Neural crest cell (in vitro differentiated cells): ENCODE data around the gene COG4. TPM values are rescaled to one million over a fixed set of nuclear protein-coding genes. Genes with fewer than 3 reads are reported as not detected.
A peak's percentile ranks its signal among the peaks of the same experiment; 100 is the strongest.

Source experiments
- DNase-seq: peaks from one replicate; pipeline ENCODE4 v3.0.0; 2021; ENCODE audit warnings: low read depth, mixed read lengths, low spot score
- H3K27ac Mint-ChIP-seq: one replicate; pipeline ENCODE4 v1.8.0; 2021; ENCODE audit warnings: mild to moderate bottlenecking, mixed read lengths; ENCODE audit not compliant: unreplicated experiment
- H3K27me3 Mint-ChIP-seq: 2 replicates; pipeline ENCODE4 v1.8.0; 2021; ENCODE audit warnings: low read depth, mild to moderate bottlenecking, mixed read lengths
- H3K36me3 Mint-ChIP-seq: 2 replicates; pipeline ENCODE4 v1.8.0; 2021; ENCODE audit warnings: low read depth, mild to moderate bottlenecking, mixed read lengths
- H3K4me1 Mint-ChIP-seq: 2 replicates; pipeline ENCODE4 v1.8.0; 2021; ENCODE audit warnings: mixed read lengths
- H3K4me3 Mint-ChIP-seq: one replicate; pipeline ENCODE4 v1.8.0; 2021; ENCODE audit warnings: mild to moderate bottlenecking, mixed read lengths
- H3K9me3 Mint-ChIP-seq: 2 replicates; pipeline ENCODE4 v1.8.0; 2021; ENCODE audit warnings: mixed read lengths
- total RNA-seq: library from RNA; stranded (reverse); gene quantifications from 2 replicates; pipeline ENCODE4 v1.2.1, GENCODE V29; 2021
- TF ChIP-seq, protein P1 (sequence below): fragments of 200-600 bp; sonication (generic); conservative IDR thresholded peaks from 2 replicates; pipeline ENCODE4 v1.5.0; 2021; ENCODE audit warnings: antibody characterized with exemption, mild to moderate bottlenecking

COG4 gene
- total RNA-seq, 1 donor from 2014 or later: 82.7 TPM

DNA sequence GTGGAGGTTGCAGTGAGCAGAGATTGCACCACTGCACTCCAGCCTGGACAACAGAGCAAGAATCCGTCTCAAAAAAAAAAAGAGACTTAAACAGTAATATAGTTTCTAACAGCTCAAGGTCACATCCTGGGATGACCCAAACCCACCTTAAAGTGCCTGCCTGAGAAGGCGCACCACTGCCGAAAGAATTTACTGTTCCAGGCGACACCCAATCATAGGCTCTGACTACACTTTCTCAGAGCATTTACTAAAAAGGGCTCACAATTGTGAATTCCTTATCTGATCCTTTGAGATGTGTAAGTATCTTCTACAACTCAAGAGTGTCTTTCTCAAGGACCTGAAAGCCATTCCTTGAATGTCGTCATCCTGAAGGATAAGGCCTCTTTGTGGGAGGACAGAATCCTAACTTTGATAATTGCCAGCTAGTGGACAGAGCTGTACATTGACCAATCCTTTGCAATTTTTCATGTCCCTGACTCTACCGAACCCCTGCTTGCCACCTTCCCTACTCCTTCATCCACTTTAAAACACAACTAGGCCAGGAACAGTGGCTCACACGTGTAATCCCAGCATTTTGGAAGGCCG is 81.9 kb downstream of the COG4 start:
- DNase-seq: no peak
- Mint-ChIP-seq H3K9me3 (no peaks in the 10 kb centered on the region), H3K4me3 (peak overlapping the region; percentile 66), H3K27me3 (no peaks in the 10 kb centered on the region), H3K36me3 (no peaks in the 10 kb centered on the region), H3K4me1 (peaks cover 44% of the 10 kb centered on the region), H3K27ac (no peak overlapping the region)
- TF ChIP-seq, protein P1, sequence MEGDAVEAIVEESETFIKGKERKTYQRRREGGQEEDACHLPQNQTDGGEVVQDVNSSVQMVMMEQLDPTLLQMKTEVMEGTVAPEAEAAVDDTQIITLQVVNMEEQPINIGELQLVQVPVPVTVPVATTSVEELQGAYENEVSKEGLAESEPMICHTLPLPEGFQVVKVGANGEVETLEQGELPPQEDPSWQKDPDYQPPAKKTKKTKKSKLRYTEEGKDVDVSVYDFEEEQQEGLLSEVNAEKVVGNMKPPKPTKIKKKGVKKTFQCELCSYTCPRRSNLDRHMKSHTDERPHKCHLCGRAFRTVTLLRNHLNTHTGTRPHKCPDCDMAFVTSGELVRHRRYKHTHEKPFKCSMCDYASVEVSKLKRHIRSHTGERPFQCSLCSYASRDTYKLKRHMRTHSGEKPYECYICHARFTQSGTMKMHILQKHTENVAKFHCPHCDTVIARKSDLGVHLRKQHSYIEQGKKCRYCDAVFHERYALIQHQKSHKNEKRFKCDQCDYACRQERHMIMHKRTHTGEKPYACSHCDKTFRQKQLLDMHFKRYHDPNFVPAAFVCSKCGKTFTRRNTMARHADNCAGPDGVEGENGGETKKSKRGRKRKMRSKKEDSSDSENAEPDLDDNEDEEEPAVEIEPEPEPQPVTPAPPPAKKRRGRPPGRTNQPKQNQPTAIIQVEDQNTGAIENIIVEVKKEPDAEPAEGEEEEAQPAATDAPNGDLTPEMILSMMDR: no peak

DNA sequence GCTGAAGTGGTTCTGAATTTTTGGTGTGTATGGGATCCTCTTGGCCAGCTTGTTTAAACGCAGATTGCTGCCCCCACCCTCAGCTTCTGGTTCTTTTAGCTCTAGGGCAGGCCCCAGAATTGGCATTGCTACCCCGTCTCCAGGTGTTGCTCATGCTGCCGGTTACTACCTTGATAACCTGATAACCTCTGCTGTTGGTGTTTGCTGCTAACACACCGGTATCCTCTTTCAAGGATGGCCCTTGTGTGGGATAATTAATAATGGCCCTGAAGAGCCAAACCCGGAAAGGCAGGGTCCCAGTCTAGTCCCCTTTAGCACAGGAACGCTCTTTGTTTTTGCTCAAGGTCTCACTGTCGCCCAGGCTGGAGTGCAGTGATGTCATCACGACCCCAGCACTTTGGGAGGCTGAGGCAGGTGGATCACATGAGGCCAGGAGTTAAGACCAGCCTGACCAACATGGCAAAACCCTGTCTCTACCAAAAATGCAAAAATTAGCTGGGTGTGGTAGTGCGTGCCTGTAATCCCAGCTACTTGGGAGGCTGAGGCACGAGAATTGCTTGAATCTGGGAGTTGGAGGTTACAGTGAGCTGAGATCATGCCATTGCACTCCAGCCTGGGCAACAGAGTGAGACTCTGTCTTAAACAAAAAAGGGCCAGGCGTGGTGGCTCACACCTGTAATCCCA is 83.2 kb downstream of the COG4 start:
- peak overlapping the region; percentile 96 for H3K4me3 Mint-ChIP-seq
- no peaks in the 10 kb centered on the region for H3K36me3 Mint-ChIP-seq
- H3K27me3 Mint-ChIP-seq: no peaks in the 10 kb centered on the region
- no peak for DNase-seq
- H3K27ac Mint-ChIP-seq: no peak overlapping the region
- TF ChIP-seq, protein P1: no peak
- peaks cover 47% of the 10 kb centered on the region for H3K4me1 Mint-ChIP-seq
- no peaks in the 10 kb centered on the region for H3K9me3 Mint-ChIP-seq

DNA sequence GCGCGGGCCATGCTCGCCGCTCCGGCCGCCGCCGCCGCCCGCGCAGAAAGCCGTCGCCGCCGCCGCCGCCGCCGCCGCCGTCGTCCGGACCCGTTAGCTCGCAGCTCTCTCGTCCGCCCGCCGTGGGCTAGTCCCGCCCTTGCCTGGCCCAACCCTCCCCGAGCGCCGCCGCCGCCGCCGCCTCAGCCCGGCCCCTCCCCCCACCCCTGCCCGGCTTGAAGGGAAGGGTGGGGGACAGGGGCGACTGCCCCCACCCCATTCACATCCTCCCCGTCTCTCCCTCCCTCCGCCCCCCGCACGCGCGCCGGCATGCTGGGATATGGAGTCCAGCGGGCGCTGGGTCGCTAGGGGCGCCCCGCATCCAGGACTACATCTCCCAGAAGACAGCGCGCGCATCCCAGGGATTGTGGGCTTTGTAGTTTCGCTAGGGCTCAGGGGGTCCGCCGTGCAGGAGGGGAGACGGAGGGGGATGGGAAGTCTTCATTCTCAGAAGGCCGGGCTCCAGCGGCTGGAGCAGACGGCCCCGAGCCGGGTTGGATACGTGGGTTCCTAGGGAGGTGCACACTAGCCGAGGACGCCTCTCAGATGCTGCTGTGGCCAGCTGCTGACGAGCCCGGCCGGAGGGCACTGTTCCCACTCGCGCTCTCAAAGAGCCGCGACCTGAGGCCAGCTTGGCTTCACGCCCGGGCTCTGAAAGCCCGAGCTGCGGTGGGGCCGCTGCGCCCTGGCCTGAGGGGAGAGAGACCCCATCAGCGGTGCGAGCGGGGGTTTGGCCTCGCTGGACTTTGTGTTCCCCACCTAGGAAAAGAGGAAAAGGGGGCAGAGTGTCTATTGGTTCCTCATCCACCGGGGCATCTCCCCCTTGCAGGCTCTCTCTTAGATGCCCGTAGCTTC is 84.1 kb downstream of the COG4 start, which contains the start of gene ST3GAL2:
TSS of gene ST3GAL2 (minus strand) at position 132 of the 894 bp plus-strand sequence. CDS start 40,570 bp downstream, outside the sequence.
- H3K36me3 Mint-ChIP-seq: no peaks in the 10 kb centered on the region
- H3K4me1 Mint-ChIP-seq: peaks cover 41% of the 10 kb centered on the region
- TF ChIP-seq, protein P1: no peak
- no peaks in the 10 kb centered on the region for H3K9me3 Mint-ChIP-seq
- H3K27me3 Mint-ChIP-seq: no peaks in the 10 kb centered on the region
- peak within 1 kb of the TSS; percentile 92 for H3K27ac Mint-ChIP-seq
- DNase-seq: peak; percentile 93
- peak within 1 kb of the TSS; percentile 96 for H3K4me3 Mint-ChIP-seq

DNA sequence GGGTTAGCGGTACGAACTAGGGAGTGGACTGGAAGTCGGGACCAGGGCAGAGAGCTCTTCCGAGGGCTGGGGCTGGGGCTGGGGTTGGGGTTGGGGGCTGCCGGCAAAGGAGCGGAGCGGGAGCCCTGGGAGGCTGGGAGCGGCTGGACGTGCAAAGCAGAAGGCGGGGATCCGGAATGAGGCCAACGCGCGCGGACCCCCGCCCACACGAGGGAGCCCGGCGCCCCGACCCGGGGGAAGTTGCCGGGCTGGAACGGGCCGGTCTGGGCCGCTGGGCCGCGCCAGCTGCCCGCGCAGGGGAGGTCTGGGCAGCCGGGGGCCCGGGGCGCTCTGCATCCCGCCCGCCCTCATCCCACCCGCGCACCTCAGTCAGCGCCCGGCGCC is 84.8 kb downstream of the COG4 start:
- no peaks in the 10 kb centered on the region for H3K9me3 Mint-ChIP-seq
- peaks cover 45% of the 10 kb centered on the region for H3K4me1 Mint-ChIP-seq
- H3K27me3 Mint-ChIP-seq: no peaks in the 10 kb centered on the region
- no peak for DNase-seq
- TF ChIP-seq, protein P1: no peak
- no peak overlapping the region for H3K27ac Mint-ChIP-seq
- H3K4me3 Mint-ChIP-seq: peak overlapping the region; percentile 92
- peaks cover 3% of the 10 kb centered on the region for H3K36me3 Mint-ChIP-seq

DNA sequence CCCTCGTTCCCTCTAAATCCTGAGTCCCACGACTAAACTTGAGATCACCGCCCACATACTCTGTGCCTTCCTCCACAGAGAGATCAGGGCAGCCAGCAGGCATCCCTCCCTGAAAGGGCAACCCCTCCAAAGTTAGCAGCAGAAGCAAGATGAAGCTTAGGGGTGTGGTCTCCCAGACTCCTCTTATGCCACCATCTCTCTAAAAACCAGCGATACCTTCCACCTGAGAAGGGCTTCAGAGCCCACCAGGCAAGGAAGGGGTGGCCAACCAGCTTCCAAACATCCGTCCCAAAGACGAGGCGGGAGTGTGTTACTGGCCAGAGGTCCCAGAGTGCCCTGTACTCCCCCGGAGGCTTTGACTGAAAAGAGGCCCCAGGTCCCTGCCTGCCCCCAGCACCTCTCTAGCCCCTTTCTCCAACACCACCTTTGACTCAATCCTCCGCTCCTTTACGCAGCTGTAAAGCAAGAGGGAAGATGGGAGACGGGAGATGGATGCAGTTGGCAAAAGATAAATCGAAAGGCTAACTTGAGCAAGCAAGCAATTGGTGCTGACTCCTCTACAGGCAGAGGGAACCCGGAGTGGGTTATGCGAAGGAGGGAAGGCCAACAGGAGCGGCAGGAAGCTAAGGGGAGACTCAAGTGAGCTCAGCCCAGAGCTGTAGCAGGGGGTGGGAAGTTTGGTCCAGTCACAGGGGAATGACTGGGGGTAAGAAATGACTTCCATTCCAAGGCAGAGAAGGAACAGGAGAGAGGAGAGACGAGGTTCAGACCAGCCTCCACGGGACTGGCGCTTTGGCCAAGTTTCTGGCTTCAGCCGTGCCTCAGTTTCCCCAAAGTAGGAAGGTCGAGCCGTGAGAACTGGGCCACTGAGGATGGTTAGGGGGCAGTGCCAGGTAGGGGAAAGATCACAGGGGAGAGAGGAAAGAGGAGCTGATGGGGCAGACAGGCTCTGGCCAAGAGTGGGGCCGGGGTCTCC is 85.5 kb downstream of the COG4 start:
- peaks cover 52% of the 10 kb centered on the region for H3K4me1 Mint-ChIP-seq
- TF ChIP-seq, protein P1: no peak
- H3K36me3 Mint-ChIP-seq: peaks cover 3% of the 10 kb centered on the region
- H3K27ac Mint-ChIP-seq: peak overlapping the region; percentile 64
- peak overlapping the region; percentile 92 for H3K4me3 Mint-ChIP-seq
- H3K9me3 Mint-ChIP-seq: no peaks in the 10 kb centered on the region
- H3K27me3 Mint-ChIP-seq: no peaks in the 10 kb centered on the region
- no peak for DNase-seq
